ENCODE results near the gene TEAD1. TPM values are rescaled to one million over a fixed set of nuclear protein-coding genes. Genes with fewer than 3 reads are reported as not detected.

The TEAD1 gene
- total and polyA plus RNA-seq, 4 donors, result 9.1 to 38.4 (median 10.7) TPM

- Histone ChIP-seq H3K36me3 (ENCODE audit: control insufficient read depth in 4 of 4, insufficient read depth in 3 of 4, low read depth in 1 of 4, low read length in 3 of 4) (no peaks in the 10 kb centered on the region), H3K27me3 (ENCODE audit: control insufficient read depth in 4 of 4, insufficient read depth in 4 of 4, low read length in 3 of 4) (peaks cover 0 to 3% (median 0%) of the 10 kb centered on the region in 4 donors), H3K27ac (ENCODE audit: low read depth in 1 of 2, low read length in 2 of 2) (no peak overlapping the region), H3K4me3 (ENCODE audit: low read depth in 1 of 3, low read length in 3 of 3) (no peak overlapping the region), H3K9me3 (ENCODE audit: control insufficient read depth in 4 of 4, low read length in 3 of 4) (no peaks in the 10 kb centered on the region), H3K4me1 (ENCODE audit: control insufficient read depth in 4 of 4, insufficient read depth in 4 of 4, low read length in 3 of 4) (peaks cover 4 to 58% (median 35%) of the 10 kb centered on the region in 4 donors), H3K9ac (ENCODE audit: low read depth in 1 of 2, low read length in 2 of 2) (no peak overlapping the region)
- 82% methylated on average over 5 of the region's 5 CpGs for WGBS
- no peak for DNase-seq (ENCODE audit: low spot score)
- TF ChIP-seq FOXA1 (IDR thresholded peaks at IDR 0.05) (no peak), NR2F2 (IDR thresholded peaks at IDR 0.05) (no peak), REST (IDR thresholded peaks at IDR 0.05) (no peak), GABPA (IDR thresholded peaks at IDR 0.05 in 1 of 2, conservative IDR thresholded peaks at IDR 0.05 in 1 of 2) (no peak), MAX (IDR thresholded peaks at IDR 0.05) (no peak), RAD21 (IDR thresholded peaks at IDR 0.05) (no peak), RXRA (IDR thresholded peaks at IDR 0.05) (no peak)
Measured at GRCh38 chr11:12831471-12832202, 157.4 kb downstream of the TEAD1 start.

- TF ChIP-seq REST (IDR thresholded peaks at IDR 0.05) (no peak), SP1 (IDR thresholded peaks at IDR 0.05) (no peak), FOXA1 (IDR thresholded peaks at IDR 0.05) (no peak), TAF1 (conservative IDR thresholded peaks at IDR 0.05) (no peak), HNF4G (IDR thresholded peaks at IDR 0.05) (no peak)
- H3K4me1 ChIP-seq (ENCODE audit: control insufficient read depth in 4 of 4, insufficient read depth in 4 of 4, low read length in 3 of 4), result peaks cover 4 to 49% (median 31%) of the 10 kb centered on the region in 4 donors
Measured at GRCh38 chr11:12832480-12833224, 158.4 kb downstream of the TEAD1 start.

More at GRCh38 chr11:12832480-12833224, 158.4 kb downstream of the TEAD1 start:
- 60% methylated on average over 2 of the region's 2 CpGs for WGBS
- H3K27ac ChIP-seq (ENCODE audit: low read depth in 1 of 2, low read length in 2 of 2), result no peak overlapping the region
- no peaks in the 10 kb centered on the region for H3K9me3 ChIP-seq (ENCODE audit: control insufficient read depth in 4 of 4, low read length in 3 of 4)
- no peak for DNase-seq (ENCODE audit: low spot score)
- no peaks in the 10 kb centered on the region for H3K36me3 ChIP-seq (ENCODE audit: control insufficient read depth in 4 of 4, insufficient read depth in 3 of 4, low read depth in 1 of 4, low read length in 3 of 4)
- H3K4me3 ChIP-seq (ENCODE audit: low read depth in 1 of 3, low read length in 3 of 3), result no peak overlapping the region
- H3K9ac ChIP-seq (ENCODE audit: low read depth in 1 of 2, low read length in 2 of 2), result no peak overlapping the region
- H3K27me3 ChIP-seq (ENCODE audit: control insufficient read depth in 4 of 4, insufficient read depth in 4 of 4, low read length in 3 of 4), result peaks cover 0 to 3% (median 0%) of the 10 kb centered on the region in 4 donors

Data from liver (tissue), 9 donors.